K562 (cell line): ENCODE measurements around the gene IPO5. TPM values are rescaled to one million over a fixed set of nuclear protein-coding genes. Genes with fewer than 3 reads are reported as not detected.

Experiments used
- ATAC-seq: fragments of 200-7000 bp; cut with Tn5 transposase; 3 replicates; pipeline ENCODE4 v1.9.1; 2020; ENCODE audit warnings: moderate library complexity
- BruUV-seq: library from RNA; stranded (reverse); fragments of 400-500 nt; replicated peaks from 2 replicates; lab custom pipeline; 2021; lab: Mats Ljungman, UMichigan
- CTCF ChIA-PET: fragments of 300-600 bp; formaldehyde crosslinking; extraction: SDS; loops from one replicate; lab custom pipeline; 2021; ENCODE audit warnings: low intra/inter-chr PET ratio; lab: Yijun Ruan, JAX
- POLR2A ChIA-PET: fragments of 300-600, 350-650 bp; sonication (Branson Sonifier 250); formaldehyde crosslinking; extraction: SDS; loops from one replicate; lab custom pipeline; 2021; ENCODE audit warnings: antibody characterized with exemption, inconsistent platforms; lab: Yijun Ruan, JAX
- DNase-seq, 4 experiments: peaks; one replicate each; pipeline versions ENCODE4 v3.0.0 to v3.0.0-alpha.2; 2011 to 2018; ENCODE audit warnings: low spot score in 3 of 4, mixed read lengths in 3 of 4; ENCODE audit errors: extremely low read depth in 1 of 4
- FAIRE-seq: peaks from 2 replicates; lab custom pipeline; 2011; peaks lifted over from hg19 to GRCh38; lab: Jason Lieb, UNC
- H2AFZ ChIP-seq: 2 replicates; pipeline ENCODE4 v1.6.0; 2011; ENCODE audit warnings: low read depth, low read length, control low read depth, inconsistent platforms
- H3K27ac ChIP-seq: fragments of 200-600 bp; 3 replicates; pipeline ENCODE4 v1.8.0; 2011; ENCODE audit warnings: low read depth, mild to moderate bottlenecking, control low read depth, inconsistent platforms, low read length, moderate library complexity, mixed read lengths; ENCODE audit errors: extremely low read depth
- H3K27me3 ChIP-seq, 2 experiments: fragments of 300-600 bp in 1 of 2; 2 replicates in 1 of 2; 3 replicates in 1 of 2; pipeline versions ENCODE4 v1.6.0 to v1.8.0; 2011; ENCODE audit warnings: inconsistent platforms in 2 of 2, low read length in 2 of 2, mild to moderate bottlenecking in 1 of 2, mixed read lengths in 1 of 2, moderate library complexity in 1 of 2; ENCODE audit not compliant: control insufficient read depth in 2 of 2, insufficient read depth in 2 of 2
- H3K36me3 ChIP-seq: fragments of 300-600 bp; 3 replicates; pipeline ENCODE4 v1.8.0; 2011; ENCODE audit warnings: mild to moderate bottlenecking, low read length, inconsistent platforms; ENCODE audit not compliant: control insufficient read depth, insufficient read depth
- H3K4me1 ChIP-seq, 2 experiments: fragments of 200-600 bp in 1 of 2; replicated peaks in 1 of 2; 2 replicates in 1 of 2; 3 replicates in 1 of 2; pipeline versions ENCODE4 v1.5.1 to v1.8.0; 2011; ENCODE audit warnings: inconsistent platforms in 2 of 2, low read length in 2 of 2, mild to moderate bottlenecking in 1 of 2, mixed read lengths in 1 of 2, moderate library complexity in 1 of 2; ENCODE audit not compliant: control insufficient read depth in 2 of 2, insufficient read depth in 2 of 2
- H3K4me2 ChIP-seq: 2 replicates; pipeline ENCODE4 v1.6.1; 2011; ENCODE audit warnings: low read length, control low read depth, inconsistent platforms, mixed read lengths; ENCODE audit not compliant: insufficient read depth
- H3K4me3 ChIP-seq: fragments of 200-600 bp; sonication (generic), shearing (Covaris generic); 2 replicates; pipeline ENCODE4 v1.5.1; 2016; ENCODE audit warnings: control low read depth, inconsistent platforms
- H3K79me2 ChIP-seq: fragments of 200-600 bp; 3 replicates; pipeline ENCODE4 v1.8.0; 2011; ENCODE audit warnings: low read length, inconsistent platforms; ENCODE audit not compliant: control insufficient read depth, insufficient read depth
- H3K9ac ChIP-seq, 2 experiments: 2 replicates each; pipeline versions ENCODE4 v1.6.0 to v1.6.1; 2011; ENCODE audit warnings: low read depth in 2 of 2, low read length in 2 of 2, control low read depth in 1 of 2, inconsistent platforms in 1 of 2, mild to moderate bottlenecking in 1 of 2, mixed read lengths in 1 of 2; ENCODE audit not compliant: insufficient read depth in 1 of 2
- H3K9me1 ChIP-seq: one replicate; pipeline ENCODE4 v1.6.0; 2011; ENCODE audit warnings: inconsistent platforms, mild to moderate bottlenecking, low read length, moderate library complexity; ENCODE audit not compliant: control insufficient read depth, insufficient read depth
- H3K9me3 ChIP-seq: replicated peaks from 2 replicates; pipeline ENCODE4 v1.5.1; 2011; ENCODE audit warnings: low read depth, low read length, inconsistent platforms; ENCODE audit not compliant: control insufficient read depth, insufficient read depth
- H4K20me1 ChIP-seq: replicated peaks from 2 replicates; pipeline ENCODE4 v1.6.1; 2011; ENCODE audit warnings: low read length, inconsistent platforms, mixed read lengths; ENCODE audit not compliant: control insufficient read depth, insufficient read depth
- CTCF ChIP-seq, 3 experiments: IDR thresholded peaks in 2 of 3; conservative IDR thresholded peaks in 1 of 3; 2 replicates each; pipeline ENCODE4 v1.5.1; 2011 to 2012; ENCODE audit warnings: low read length in 3 of 3, mild to moderate bottlenecking in 3 of 3, control low read depth in 2 of 3, improper control_type of control experiment in 1 of 3, inconsistent platforms in 1 of 3, low read depth in 1 of 3, mixed read lengths in 1 of 3, moderate library complexity in 1 of 3; ENCODE audit not compliant: insufficient read depth in 2 of 3
- E4F1 ChIP-seq: fragments of 250-450 bp; sonication (Bioruptor Pico); IDR thresholded peaks from 2 replicates; pipeline ENCODE4 v1.5.0; 2021; ENCODE audit warnings: mild to moderate bottlenecking, borderline replicate concordance
- GATAD2B ChIP-seq: fragments of 450-650 bp; IDR thresholded peaks from 2 replicates; pipeline ENCODE4 v1.6.1; 2017; ENCODE audit warnings: mild to moderate bottlenecking, borderline replicate concordance
- NFE2L1 ChIP-seq: fragments of 450-650 bp; IDR thresholded peaks from 2 replicates; pipeline ENCODE4 v1.6.1; 2016; ENCODE audit warnings: missing genetic modification characterization, low read depth, mild to moderate bottlenecking, missing compliant biosample characterization, moderate library complexity, borderline replicate concordance
- NFIC ChIP-seq: fragments of 450-650 bp; IDR thresholded peaks from 2 replicates; pipeline ENCODE4 v1.6.1; 2017; ENCODE audit warnings: mild to moderate bottlenecking, inconsistent platforms
- RAD21 ChIP-seq, 2 experiments: fragments of 250-450 bp in 1 of 2; fragments of 450-650 bp in 1 of 2; sonication (Bioruptor Pico) in 1 of 2; formaldehyde crosslinking in 1 of 2; IDR thresholded peaks in 1 of 2; conservative IDR thresholded peaks in 1 of 2; 2 replicates each; pipeline versions ENCODE4 v1.4.0 to v1.8.0; 2020 to 2022; ENCODE audit warnings: mild to moderate bottlenecking in 2 of 2, moderate library complexity in 1 of 2
- RUNX1 ChIP-seq: sonication (generic); IDR thresholded peaks from 2 replicates; pipeline ENCODE4 v1.6.1; 2016; ENCODE audit warnings: antibody characterized with exemption, low read depth
- SRSF1 ChIP-seq: fragments of 200-400 bp; formaldehyde crosslinking; IDR thresholded peaks from 2 replicates; pipeline ENCODE4 v1.6.1; 2017; ENCODE audit warnings: mild to moderate bottlenecking, low read depth, low read length, moderate library complexity
- SRSF7 ChIP-seq: fragments of 200-400 bp; formaldehyde crosslinking; optimal IDR thresholded peaks from 2 replicates; pipeline ENCODE3; 2017; ENCODE audit warnings: mild to moderate bottlenecking, low read depth, low read length
- TFAM ChIP-seq: fragments of 250-450 bp; sonication (Bioruptor Pico); conservative IDR thresholded peaks from 2 replicates; pipeline ENCODE4 v1.5.0; 2021; ENCODE audit warnings: mild to moderate bottlenecking, moderate library complexity
- UBTF ChIP-seq, 2 experiments: IDR thresholded peaks; 2 replicates each; pipeline ENCODE4 v1.6.1; 2012; ENCODE audit warnings: improper control_type of control experiment in 2 of 2, low read depth in 2 of 2, low read length in 2 of 2, borderline replicate concordance in 1 of 2
- ZNF324 ChIP-seq: fragments of 250-450 bp; sonication (Bioruptor Pico); IDR thresholded peaks from 2 replicates; pipeline ENCODE4 v1.4.0; 2020; ENCODE audit warnings: mild to moderate bottlenecking
- ZNF354B ChIP-seq: fragments of 250-450 bp; sonication (Bioruptor Pico); IDR thresholded peaks from 2 replicates; pipeline ENCODE4 v1.4.0; 2020
- WGBS: fragments of 100-300 bp; shearing (Covaris generic); methylation state at CpG from one replicate; pipeline ENCODE4 v1.1.6; 2016; ENCODE audit warnings: low coverage, mixed read lengths; ENCODE audit not compliant: insufficient coverage; ENCODE audit errors: missing lambda C conversion rate; 5-methylcytosine and 5-hydroxymethylcytosine counted together
- in situ Hi-C: fragments of 300-500 bp; cut with MboI; formaldehyde crosslinking; loops from 4 replicates; pipeline ENCODE4 v1.15.0; 2018; ENCODE audit warnings: inconsistent platforms, mixed read lengths
- intact Hi-C: fragments of 100-400 bp; cut with micrococcal nuclease; formaldehyde crosslinking; loops from 2 replicates; pipeline ENCODE4 v1.14.2; 2022
- polyA plus RNA-seq, 8 experiments: library from polyadenylated mRNA; depleted of rRNA in 4 of 8; stranded (reverse) in 5 of 8; unstranded in 3 of 8; fragments of >200 nt; fragmentation: Nextera tagmentation in 2 of 8; fragmentation: Illumina TruSeq in 1 of 8; extraction: Ambion mirVana in 2 of 8; extraction: Trizol in 1 of 8; gene quantifications; 2 replicates each; pipeline versions ENCODE4 v1.2.1 to v1.2.3, GENCODE V29; 2011 to 2014; ENCODE audit warnings: inconsistent platforms in 1 of 8, missing spikeins in 1 of 8
- total RNA-seq, 7 experiments: library from RNA; depleted of rRNA in 6 of 7; stranded (reverse); fragments of >200 nt in 6 of 7; fragmentation: Illumina TruSeq in 2 of 7; extraction: Trizol in 2 of 7; gene quantifications; 2 replicates each; pipeline versions ENCODE4 v1.2.1 to v1.2.3, GENCODE V29; 2011 to 2021; ENCODE audit warnings: low replicate concordance in 1 of 7

IPO5 gene
- total and polyA plus RNA-seq, 9 of the 15 experiments (the other 6 are each of a cell fraction or from before 2014, with no cell fraction given), result 45.8 to 206 (median 134) TPM

GRCh38 chr13:98033277-98034247, 80.1 kb downstream of the IPO5 start:
- FAIRE-seq (no peak), DNase-seq (peak in 2 of 4 experiments; percentile 11 to 23), ATAC-seq (peak; percentile 54)
- intact Hi-C loops, result loop anchor here (10.0 kb wide), 1 partner anchor 641 kb away; no protein-coding TSS in a partner anchor
- POLR2A ChIA-PET, result interaction anchor here (0.6 kb wide), 1 partner anchor 152 kb away, joined by 3 read pairs; no protein-coding TSS in a partner anchor
- Histone ChIP-seq H3K79me2 (no peaks in the 10 kb centered on the region), H3K27ac (no peak overlapping the region), H3K27me3 (peaks cover 0 to 22% of the 10 kb centered on the region in 2 experiments; a peak in 4 of 5 replicates), H3K9me1 (no peaks in the 10 kb centered on the region), H3K4me3 (no peak overlapping the region), H2AFZ (no peak overlapping the region), H4K20me1 (no peaks in the 10 kb centered on the region), H3K9ac (no peak overlapping the region), H3K9me3 (no peaks in the 10 kb centered on the region), H3K4me2 (no peak overlapping the region), H3K4me1 (no peaks in the 10 kb centered on the region), H3K36me3 (no peaks in the 10 kb centered on the region)
- CTCF ChIA-PET, result interaction anchor here (1.2 kb wide), 1 partner anchor 810 kb away, joined by 4 read pairs; no protein-coding TSS in a partner anchor
- 2% methylated on average over 14 of the region's 19 CpGs for WGBS
- in situ Hi-C loops, result no loop called here
- BruUV-seq, result no TSS peak
- TF ChIP-seq ZNF324 (CRISPR knock-in tag) (no peak), RUNX1 (no peak), E4F1 (CRISPR knock-in tag) (no peak), GATAD2B (no peak), TFAM (CRISPR knock-in tag) (no peak), NFE2L1 (tag) (no peak), UBTF (IDR thresholded peaks at IDR 0.05; ENCODE audit: borderline replicate concordance in 1 of 2, low read depth in 2 of 2, low read length in 2 of 2) (no peak), SRSF1 (no peak), RAD21 (CRISPR knock-in tag; conservative IDR thresholded peaks at IDR 0.05 in 1 of 2, IDR thresholded peaks at IDR 0.05 in 1 of 2) (0 out of 4 replicates have a peak, but pooled peaks of 1 of the 2 experiments have one; percentile 18), SRSF7 (no peak), ZNF354B (no peak), CTCF (IDR thresholded peaks at IDR 0.05 in 2 of 3, conservative IDR thresholded peaks at IDR 0.05 in 1 of 3; ENCODE audit: insufficient read depth in 2 of 3, low read depth in 1 of 3, low read length in 3 of 3) (peak; percentile 12 to 49 (median 34); a peak in 2 of 6 replicates), NFIC (no peak)
